ENCODE measurements around the gene IL17RC.
"Not testable (repeated sequence)": the region's sequence is repeated elsewhere in the genome, so short reads cannot be mapped to it uniquely, and the experiment has no call there.

Gene IL17RC

DNA sequence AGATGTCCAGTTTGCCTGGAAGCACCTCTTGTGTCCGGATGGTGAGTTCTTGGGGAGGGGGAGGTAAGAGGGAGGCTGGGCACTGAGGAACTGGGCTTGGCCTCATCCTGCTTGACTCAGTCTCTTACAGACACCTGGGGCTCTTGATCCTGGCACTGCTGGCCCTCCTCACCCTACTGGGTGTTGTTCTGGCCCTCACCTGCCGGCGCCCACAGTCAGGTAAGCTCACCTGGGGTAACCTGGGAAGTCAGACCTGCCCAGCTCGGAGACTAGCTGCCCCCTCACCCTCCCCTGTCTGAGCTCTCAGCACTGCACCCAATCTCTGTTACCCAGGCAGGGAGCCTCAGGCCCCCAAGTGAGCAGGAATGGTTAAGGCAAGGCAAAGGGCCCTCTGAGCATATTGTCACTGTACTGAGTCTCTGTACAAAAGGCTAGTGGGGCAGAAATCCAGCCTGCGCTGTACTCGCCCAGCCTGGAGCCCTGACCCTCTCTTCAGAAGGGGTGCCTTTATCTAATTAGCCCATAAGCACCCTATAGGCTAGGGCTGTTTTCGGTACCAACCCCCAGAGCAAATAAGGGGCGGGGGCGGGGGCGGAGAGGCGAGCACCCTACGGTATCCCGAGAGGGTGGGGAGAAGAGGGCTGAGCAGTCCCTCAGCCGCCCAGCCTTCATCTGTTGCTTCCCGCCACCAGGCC, 2.2 kb upstream of the IL17RC start:
- DNase-seq (ENCODE audit: low read depth in 4 of 4, low spot score in 1 of 4), result no peak

GRCh38 chr3:9915254-9916141, 1.4 kb upstream of the IL17RC start:
- no peak for DNase-seq (ENCODE audit: low read depth in 4 of 4, low spot score in 1 of 4)

DNA sequence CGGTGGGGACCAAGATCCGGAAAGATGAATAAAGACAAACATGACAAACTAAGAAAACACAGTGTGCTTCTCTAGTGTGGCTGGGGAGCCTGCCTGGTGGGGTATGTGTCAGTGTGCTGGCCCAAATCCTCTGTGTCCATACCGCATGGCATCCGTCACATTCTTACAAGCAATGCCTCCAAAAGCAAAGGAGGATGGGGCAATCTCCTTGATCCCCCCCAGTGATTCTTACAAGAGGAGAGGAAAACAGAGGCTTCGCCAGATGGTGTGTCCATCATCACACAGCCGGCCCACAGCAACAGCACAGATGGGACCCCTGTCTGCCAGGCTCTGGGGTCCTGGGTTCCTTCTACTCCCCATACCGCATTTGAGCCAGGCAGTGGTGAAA, 558 bp upstream of the IL17RC start:
- no peak for DNase-seq (ENCODE audit: low read depth in 4 of 4, low spot score in 1 of 4)

DNA sequence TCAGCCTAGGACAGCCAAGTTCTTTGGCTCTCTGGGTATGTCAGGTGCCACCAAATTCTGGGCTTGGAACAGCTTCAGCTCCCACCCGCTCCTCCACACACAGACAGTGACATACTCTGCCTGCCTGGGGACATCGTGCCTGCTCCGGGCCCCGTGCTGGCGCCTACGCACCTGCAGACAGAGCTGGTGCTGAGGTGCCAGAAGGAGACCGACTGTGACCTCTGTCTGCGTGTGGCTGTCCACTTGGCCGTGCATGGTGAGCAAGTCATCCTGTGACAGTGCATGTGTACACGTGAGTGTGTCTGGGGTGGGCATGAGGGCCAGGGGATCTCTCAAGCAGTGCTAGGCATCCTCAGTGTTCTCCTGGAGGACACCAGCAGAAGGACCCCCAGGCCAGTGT, 922 bp downstream of the IL17RC start:
- no peak for DNase-seq (ENCODE audit: low read depth in 4 of 4, low spot score in 1 of 4)

GRCh38 chr3:9918261-9919038, 1.6 kb downstream of the IL17RC start:
- no peak for DNase-seq (ENCODE audit: low read depth in 4 of 4, low spot score in 1 of 4)

DNA sequence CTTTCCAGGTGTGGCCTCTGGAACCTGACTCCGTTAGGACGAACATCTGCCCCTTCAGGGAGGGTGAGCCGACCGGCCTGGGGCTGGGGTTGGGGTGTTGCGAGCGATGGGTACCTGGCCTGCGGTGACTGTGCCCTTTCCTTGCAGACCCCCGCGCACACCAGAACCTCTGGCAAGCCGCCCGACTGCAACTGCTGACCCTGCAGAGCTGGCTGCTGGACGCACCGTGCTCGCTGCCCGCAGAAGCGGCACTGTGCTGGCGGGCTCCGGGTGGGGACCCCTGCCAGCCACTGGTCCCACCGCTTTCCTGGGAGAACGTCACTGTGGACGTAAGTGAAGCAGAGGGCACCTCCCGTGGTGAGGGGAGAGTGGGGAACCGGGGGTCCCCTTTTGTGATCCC, 11.3 kb downstream of the IL17RC start:
- no peak for DNase-seq (ENCODE audit: low read depth in 4 of 4, low spot score in 1 of 4)

DNA sequence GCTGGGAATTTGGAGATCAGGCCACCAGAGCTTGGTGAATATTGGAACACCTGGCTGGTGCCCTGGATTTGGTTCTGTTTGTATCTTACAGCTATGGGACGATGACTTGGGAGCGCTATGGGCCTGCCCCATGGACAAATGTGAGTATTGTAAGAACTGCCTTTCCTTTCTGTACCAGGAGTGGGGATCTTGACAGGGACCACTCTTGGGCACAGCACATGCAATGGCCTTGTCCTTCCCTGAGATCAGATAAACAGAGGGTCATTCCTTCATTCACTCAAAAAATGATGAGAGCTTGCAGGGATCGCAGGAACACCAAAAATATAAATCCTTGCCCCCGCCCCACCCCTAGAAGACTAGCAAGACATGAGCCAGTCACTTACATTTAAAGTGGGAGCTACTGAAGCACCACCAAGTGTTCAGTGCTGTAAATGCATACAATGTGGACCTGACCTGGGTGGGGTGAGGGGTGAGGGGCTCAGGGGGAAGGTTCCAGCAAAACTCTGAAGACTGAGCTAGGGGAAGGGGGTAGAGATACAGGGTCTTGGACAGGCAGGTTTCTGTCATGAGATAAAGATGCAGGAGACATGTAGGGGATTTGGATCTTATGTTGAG, 14.0 kb downstream of the IL17RC start:
- DNase-seq (ENCODE audit: low read depth in 4 of 4, low spot score in 1 of 4), result no peak

DNA sequence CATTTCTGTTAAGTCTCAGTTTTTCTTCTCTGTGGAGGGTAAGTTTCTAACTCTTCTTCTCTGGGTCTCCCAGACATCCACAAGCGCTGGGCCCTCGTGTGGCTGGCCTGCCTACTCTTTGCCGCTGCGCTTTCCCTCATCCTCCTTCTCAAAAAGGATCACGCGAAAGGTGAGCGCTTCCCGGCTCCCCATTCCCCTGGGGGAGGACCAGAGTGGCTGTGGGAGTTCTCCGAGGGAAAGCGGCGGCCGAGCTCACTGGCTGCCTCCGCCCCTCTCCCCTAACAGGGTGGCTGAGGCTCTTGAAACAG, 15.6 kb downstream of the IL17RC start:
- no peak for DNase-seq (ENCODE audit: low read depth in 4 of 4, low spot score in 1 of 4)

DNA sequence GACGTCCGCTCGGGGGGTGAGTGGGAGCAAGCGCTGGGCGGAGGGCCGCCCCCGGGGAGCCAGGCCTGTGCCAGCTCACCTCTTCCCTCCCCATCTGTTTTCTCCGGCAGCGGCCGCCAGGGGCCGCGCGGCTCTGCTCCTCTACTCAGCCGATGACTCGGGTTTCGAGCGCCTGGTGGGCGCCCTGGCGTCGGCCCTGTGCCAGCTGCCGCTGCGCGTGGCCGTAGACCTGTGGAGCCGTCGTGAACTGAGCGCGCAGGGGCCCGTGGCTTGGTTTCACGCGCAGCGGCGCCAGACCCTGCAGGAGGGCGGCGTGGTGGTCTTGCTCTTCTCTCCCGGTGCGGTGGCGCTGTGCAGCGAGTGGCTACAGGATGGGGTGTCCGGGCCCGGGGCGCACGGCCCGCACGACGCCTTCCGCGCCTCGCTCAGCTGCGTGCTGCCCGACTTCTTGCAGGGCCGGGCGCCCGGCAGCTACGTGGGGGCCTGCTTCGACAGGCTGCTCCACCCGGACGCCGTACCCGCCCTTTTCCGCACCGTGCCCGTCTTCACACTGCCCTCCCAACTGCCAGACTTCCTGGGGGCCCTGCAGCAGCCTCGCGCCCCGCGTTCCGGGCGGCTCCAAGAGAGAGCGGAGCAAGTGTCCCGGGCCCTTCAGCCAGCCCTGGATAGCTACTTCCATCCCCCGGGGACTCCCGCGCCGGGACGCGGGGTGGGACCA, 16.1 kb downstream of the IL17RC start:
- peak; percentile 67 to 88 (median 80) for DNase-seq (ENCODE audit: low read depth in 4 of 4, low spot score in 1 of 4)

GRCh38 chr3:9933561-9934234, 16.8 kb downstream of the IL17RC start, which contains the start of gene CRELD1:
CRELD1 (plus strand) TSS chr3:9933834; CDS start chr3:9934439, 605 bp downstream.
- DNase-seq (ENCODE audit: low read depth in 4 of 4, low spot score in 1 of 4), result peak; percentile 92 to 96 (median 94)

DNA sequence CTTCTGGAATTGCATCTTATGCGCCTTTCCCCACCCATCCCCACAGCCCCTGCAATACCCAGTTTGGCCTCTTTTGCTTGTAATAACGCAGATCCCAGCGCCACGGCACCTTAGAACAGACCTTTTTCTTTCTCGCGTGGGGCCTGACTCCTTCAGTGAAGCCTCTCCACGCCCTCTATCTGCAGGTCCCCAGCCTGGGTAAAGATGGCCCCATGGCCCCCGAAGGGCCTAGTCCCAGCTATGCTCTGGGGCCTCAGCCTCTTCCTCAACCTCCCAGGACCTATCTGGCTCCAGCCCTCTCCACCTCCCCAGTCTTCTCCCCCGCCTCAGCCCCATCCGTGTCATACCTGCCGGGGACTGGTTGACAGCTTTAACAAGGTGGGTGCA, 17.3 kb downstream of the IL17RC start:
- DNase-seq (ENCODE audit: low read depth in 4 of 4, low spot score in 1 of 4), result no peak

GRCh38 chr3:9934993-9935392, 18.1 kb downstream of the IL17RC start:
- DNase-seq (ENCODE audit: low read depth in 4 of 4, low spot score in 1 of 4), result no peak

DNA sequence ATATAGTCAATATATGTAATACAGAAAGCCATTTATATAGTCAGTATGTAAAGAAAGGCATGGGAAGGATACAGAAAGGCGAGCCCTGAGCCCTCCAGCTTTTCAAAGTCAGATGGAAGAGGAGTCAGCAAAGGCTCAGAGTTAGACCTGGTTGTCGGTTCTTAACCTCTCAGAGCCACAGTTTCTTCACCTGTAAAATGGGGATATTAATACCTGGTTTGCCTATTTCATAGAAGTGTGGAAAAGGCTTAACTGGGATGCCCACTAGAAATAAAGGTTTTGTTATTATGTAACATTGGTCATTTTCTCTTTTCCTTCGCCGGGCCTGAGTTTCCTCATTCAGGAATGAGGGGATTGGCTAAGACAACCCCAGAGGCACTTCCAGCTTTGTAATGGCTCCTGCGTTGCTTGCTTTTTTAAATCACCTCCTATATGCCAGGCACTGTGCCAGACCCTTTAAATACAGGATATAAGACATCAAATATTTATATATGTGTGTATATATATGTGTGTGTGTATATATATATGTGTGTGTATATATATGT, 19.1 kb downstream of the IL17RC start:
- DNase-seq (ENCODE audit: low read depth in 4 of 4, low spot score in 1 of 4), result no peak

DNA sequence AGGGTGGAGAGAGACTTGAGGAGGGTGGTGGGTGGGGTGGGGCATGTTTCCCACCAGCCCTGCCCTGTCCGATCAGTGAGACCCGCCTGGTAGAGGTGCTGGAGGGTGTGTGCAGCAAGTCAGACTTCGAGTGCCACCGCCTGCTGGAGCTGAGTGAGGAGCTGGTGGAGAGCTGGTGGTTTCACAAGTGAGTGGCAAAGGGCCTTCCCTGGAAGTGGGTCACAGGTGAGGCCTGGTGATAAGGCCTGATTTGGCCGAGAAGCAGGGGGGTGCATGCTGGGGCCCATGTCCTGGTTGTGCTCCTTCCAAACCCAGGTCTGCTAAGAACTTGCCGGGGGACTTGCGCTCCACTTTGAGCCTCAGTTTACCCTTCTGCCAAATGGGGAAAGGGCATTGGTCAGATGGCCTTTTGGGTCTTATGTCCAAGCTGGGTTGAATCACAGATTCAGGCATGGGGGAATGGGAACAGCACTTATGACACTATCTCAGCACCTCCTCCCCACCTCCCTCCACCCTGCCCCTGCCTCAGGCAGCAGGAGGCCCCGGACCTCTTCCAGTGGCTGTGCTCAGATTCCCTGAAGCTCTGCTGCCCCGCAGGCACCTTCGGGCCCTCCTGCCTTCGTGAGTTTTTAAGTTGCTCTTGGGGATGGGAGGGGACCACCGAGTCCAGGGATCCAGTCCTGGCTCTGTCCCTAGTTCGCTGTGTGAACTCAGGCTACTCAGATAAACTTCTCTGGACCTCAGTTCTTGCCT, 20.8 kb downstream of the IL17RC start:
- DNase-seq (ENCODE audit: low read depth in 4 of 4, low spot score in 1 of 4), result no peak

GRCh38 chr3:9938966-9939365, 22.1 kb downstream of the IL17RC start:
- no peak for DNase-seq (ENCODE audit: low read depth in 4 of 4, low spot score in 1 of 4)

GRCh38 chr3:9939906-9940305, 23.0 kb downstream of the IL17RC start:
- DNase-seq (ENCODE audit: low read depth in 4 of 4, low spot score in 1 of 4), result not testable (repeated sequence)

DNA sequence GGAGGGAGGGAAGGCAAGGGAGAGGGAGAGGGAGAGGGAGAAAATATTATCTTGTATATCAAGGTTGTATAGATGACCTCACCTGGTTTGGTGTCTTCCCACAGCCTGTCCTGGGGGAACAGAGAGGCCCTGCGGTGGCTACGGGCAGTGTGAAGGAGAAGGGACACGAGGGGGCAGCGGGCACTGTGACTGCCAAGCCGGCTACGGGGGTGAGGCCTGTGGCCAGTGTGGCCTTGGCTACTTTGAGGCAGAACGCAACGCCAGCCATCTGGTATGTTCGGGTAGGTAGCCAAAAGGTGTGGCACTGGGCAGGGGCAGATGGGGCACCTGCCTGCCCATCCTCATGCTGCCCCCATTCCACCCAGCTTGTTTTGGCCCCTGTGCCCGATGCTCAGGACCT, 23.8 kb downstream of the IL17RC start:
- DNase-seq (ENCODE audit: low read depth in 4 of 4, low spot score in 1 of 4), result no peak

- DNase-seq (ENCODE audit: low read depth in 4 of 4, low spot score in 1 of 4), result no peak
Observed at GRCh38 chr3:9942164-9942563, 25.3 kb downstream of the IL17RC start.

All from stimulated activated CD4-positive, alpha-beta T cell treated with anti-CD3 and anti-CD28 coated beads, Interleukin-1b, Interleukin-23, amount 100 ng/mL, for 24 hours (primary cell).